Measurements from ENCODE around the gene SV2C.
"Not testable (repeated sequence)": the region's sequence is repeated elsewhere in the genome, so short reads cannot be mapped to it uniquely, and the experiment has no call there.

The SV2C gene

DNA sequence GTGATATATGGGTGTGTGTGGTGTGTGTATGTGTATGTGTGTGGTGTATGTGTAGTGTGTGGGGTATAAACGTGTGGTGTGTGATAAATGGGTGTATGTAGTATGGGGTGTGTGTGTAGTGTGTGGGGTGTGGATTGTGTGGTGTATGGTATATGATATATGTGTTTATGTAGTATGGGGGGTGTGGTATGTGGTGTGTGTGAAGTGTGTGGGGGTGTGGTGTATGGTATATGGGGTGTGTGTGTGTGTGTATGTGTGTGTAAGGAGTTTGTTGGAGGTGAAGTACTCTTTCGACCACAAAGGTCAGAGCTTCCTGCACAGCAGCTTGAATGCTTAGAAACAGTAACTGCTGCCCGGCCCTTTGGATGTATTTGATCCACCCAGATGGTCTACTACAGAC, 174.7 kb downstream of the SV2C start:
- DNase-seq: no peak

DNA sequence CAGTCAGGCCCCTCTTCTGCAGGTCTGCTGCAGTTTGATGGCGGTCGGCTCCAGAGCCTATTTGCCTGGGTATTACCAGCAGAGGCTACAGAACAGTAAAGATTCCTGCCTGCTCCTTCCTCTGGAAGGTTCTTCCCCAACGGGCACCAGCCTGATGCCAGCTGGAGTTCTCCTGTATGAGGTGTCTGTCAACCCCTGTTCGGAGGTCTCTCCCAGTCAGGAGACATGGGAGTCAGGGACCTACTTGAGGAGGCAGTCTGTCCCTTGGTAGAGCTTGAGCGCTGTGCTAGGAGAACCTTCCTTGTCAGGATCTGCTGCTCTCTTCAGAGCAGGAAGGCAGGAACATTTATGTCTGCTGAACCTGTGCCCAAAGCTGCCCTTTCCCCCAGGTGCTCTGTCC, 181.5 kb downstream of the SV2C start:
- no peak for DNase-seq

DNA sequence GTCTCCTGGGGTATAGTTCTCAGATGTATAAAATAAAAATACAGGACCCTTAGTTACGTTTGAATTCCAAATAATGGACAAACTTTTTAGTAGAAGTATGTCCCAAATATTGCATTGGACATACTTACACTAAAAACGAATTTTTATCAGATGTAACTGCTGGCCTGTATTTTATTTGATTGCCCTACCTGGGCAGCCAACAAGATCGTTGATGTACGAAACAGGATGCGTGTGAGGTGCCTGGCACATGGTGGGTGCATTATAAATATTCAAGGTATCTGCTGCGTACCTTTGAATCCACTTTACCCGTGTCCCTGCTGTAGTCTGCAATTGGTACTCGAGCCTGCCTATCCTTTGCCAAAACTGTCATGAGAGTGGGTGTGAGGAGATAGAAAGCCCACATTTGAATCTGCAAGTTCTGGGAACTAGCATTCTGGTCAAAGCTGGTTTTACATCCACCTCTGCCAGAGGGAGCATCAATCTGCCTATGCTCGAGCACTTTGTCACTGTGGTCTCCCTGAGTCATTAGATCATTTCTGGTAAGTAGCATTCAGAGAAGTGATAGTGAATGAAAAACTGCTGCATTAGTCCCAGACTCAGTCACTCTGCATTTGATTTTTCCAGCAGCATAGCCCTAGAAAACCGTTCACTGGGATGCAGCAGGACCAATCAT, 186.2 kb downstream of the SV2C start:
- no peak for DNase-seq

DNA sequence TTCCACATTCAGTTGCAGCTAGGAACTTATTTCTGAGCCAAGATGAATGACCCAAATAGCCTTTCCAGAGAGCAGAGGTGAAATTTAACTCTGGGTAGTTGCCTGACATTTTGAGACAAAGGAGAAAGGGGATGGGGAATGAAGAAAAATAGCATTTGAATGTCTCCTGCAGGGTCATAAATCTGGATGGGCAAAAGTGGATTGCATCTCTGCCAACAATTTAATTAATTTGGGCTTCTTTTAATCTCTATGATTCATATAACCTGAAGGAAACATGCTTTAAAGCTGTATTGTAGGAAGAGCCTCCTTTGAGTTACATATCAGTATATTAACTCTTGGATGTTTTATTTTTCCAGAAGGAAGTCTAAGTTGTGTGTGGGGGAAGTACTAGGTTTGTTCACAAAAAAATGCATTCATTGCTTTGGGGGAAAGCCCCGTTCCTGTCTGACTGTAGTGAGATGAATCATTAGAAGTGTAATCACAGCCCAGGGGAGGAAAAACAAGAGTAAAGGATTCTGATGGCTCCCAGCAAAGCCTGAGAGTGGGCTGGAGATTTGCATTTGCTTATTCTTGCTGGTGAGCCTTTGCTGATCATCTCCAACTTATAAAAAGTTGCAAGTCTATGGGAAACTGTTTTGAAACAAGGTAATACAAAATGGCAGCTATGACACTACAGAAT, 186.9 kb downstream of the SV2C start:
- DNase-seq: no peak

DNA sequence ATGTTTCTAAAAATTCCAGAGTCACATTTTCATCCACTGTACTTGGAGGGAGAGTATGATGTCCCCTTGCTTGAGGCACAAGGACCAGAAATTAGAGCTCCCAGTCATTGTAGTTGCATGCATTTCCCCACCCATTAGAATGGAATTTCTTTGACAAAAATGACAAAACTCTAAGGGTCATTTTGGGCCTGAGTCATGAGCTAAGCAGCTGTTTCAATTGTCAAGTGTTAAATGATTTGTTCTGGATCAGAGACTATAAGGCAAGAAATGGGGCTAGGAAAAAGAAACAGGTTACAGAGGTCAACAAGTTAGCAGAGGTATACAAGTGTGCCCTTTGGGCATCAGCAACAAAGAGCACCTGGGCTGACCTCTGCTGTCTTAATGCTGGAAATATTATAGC, 188.7 kb downstream of the SV2C start:
- no peak for DNase-seq

DNA sequence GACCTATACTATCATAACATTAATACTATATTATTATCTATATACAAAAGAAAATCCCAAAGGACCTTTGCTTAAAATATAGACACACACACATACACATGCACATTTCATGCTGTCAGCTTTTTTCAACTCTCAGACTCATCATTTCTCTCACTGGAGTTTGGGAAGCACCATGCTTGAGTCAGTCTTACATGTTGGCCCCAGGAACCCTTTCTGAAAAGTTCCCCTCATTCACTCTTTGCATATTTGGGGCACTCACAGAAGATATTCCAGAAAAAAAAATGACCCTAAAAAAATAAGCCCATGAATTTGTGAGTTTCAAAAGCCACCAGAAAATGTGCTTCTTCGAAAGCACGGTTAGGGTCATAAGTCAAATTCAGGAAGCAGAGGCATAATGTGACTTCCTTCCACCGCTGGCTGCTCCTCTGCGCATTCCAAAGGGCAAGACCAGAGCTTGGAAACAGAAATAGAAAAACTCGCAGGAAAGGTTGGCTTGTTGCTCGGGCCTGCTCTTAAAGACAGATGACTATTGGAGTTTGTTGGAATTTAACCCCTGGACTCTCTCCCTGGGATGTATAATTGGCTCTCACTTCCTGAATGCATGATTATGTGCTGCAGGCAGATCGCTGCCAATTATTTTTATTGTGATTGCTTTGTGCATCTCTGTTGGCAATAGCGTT, 190.2 kb downstream of the SV2C start:
- no peak for DNase-seq

DNA sequence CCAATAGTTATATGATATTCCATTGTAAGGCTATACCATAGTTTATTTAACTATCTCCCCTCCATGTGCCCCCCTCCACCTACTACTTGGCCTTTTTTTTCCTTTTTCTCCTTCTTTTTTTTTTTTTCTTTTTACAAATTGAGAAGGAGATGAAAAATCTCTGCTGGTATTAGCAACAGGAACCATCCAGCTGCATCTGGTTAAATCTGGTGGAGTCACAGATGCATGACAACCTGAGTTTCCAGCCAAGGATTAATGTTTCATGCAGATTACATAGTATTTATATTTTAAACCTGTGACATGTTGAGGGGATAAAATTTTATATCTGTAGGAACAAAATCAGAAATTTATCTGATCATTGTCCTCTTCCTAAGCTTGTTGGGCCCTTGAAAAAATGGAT, 191.4 kb downstream of the SV2C start:
- no peak for DNase-seq

DNA sequence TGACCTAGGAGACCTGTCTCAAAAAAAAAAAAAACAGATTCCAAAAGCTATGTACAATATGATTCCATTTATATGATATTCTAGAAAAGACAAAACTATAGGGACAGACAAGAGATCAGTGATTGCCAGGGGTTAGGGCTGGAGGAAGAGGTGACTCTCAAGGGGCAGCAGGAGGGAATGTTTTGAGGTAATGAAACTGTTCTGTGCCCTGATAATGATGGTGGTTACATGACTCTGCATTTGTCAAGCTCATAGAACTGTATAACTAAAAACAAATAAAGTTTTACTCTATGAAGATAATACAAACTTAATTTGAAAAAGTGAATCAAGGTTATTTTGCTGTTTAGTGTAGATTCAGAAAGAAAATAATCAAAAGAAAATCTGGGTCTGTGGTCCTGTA, 194.6 kb downstream of the SV2C start:
- no peak for DNase-seq

DNA sequence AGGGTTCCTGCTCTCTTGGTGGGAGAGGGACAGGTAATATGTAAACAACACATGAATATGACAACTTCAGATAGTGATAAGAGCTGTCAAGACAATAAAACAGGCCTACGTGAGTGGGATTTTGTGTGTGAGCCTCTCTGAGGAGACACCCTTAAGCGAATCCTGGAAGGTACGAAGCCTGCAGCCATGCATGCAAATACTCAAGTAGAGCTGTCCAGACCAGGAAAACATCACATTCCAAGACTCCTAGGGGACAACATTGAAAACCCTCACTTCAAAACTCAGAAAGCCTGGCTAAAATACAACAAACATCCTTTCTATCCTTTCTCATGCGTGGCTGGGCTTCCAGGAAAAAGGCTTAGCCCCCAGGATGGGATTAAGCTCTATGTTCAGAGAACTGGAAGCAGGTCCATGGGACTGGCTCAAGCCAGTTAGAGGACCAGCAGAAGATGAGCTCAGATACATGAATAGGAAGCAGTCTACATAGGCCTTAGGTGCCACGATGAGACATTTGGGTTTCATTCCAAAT, 195.1 kb downstream of the SV2C start:
- no peak for DNase-seq

DNA sequence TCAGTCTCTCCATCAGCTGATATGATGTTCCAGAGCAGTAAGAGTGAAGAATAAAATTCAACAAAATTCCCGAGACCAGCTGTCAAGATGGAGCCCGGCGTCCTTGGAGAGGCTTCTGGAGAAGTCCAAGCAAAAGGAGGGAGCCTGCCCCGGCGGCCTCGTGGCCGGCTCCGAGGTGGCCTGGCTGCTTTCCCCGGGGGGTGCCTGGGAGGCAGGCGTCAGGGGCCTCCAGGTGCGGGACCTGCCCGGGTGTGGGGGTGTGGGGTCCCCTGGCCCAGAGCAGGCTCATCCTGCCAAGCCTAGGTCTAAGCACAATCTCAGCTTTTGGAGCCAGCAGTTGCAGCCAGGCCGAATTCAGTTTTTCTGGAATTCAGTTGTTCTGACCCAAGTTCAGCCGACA, 197.3 kb downstream of the SV2C start:
- no peak for DNase-seq

DNA sequence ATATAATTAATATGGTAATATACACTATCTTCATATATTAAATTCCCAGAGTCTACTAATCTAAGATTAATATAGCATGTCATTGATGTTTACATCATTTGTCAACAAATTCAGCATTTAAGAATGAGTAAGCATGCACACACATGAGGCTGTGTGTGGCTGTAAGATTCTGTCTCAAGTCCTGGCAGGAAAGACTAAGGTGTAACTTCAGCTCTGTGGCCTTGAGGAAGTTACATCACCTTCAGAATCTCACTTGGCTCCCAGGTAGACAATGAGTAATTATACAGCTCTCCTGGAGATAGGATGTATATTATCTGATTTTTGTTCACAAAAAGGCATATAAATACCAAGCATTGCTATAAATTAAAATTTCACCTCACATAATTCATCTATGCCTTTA, 200.5 kb downstream of the SV2C start:
- no peak for DNase-seq

DNA sequence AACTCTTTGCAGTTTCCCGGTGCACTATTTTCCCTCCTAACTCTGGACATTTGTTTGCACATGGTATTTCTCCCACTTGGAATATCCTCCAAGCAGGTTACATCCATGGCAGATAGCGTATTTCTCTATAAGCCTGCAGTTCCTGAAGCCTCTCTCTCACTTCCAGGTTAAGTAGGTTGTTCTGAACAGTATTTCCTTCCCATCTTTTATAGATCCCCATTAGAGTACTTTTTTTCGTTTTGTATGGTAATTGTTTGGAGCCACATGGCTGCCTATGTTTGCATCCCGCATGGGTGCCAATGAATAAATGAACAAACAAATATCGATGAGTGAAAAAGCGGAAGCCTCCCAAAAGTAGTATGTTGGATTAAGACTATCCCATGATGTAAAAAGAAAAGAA, 206.5 kb downstream of the SV2C start:
- no peak for DNase-seq

DNA sequence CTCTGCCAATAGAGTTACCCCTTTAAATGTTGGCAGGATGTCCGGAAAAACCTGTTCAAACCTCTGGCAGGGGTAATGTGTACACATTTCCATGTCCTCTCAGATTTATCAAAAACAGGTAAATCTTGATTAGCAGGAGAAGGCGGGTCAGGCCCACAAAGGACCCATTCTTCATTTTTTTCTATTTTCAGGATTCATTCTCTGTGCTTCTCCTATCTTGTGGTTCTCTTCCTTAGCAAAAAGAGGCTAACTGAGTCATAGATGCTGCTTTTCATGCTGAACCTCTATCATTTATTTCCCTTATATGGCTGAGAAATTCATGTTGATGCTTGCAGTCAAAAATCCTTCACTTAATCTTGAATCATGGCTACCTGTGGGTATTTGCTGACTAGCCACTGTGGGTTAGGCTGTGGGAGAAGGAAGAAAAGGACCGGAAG, 207.2 kb downstream of the SV2C start:
- DNase-seq: no peak

DNA sequence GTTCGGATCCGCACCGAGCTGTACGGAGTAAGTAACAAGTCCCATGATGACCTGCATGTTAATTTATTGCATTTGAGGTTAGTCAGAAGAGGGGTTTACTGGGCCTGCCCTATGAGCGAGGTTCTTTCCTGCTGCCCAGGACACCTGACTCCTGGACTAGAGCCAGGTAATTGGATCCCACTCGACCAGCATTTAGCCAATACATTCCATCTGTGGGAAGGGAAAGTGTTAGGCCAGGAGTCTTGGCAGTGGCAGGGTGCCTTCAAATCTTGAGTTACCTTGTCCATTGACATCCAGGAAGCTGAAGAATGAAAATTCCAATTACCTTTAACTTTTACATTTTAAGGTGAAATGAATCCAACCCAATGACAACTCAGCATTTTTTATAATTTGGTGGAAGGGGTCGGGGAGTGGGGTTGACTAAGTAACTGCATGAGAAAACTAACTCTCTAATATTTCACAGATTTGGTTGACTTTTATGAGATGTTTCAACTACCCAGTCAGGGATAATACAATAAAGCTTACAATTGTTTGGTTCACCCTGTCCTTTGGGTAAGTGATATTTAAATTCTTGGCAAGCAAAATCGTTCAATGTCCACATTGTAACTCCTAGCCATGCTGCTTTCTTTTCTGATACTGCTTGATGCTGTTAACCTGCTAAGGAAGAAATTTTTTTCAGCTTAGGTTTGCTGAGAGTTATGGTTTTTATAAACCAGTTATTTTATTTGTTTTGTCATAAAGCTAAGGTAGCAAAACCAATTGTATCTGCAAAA, 208.3 kb downstream of the SV2C start:
- DNase-seq: no peak

DNA sequence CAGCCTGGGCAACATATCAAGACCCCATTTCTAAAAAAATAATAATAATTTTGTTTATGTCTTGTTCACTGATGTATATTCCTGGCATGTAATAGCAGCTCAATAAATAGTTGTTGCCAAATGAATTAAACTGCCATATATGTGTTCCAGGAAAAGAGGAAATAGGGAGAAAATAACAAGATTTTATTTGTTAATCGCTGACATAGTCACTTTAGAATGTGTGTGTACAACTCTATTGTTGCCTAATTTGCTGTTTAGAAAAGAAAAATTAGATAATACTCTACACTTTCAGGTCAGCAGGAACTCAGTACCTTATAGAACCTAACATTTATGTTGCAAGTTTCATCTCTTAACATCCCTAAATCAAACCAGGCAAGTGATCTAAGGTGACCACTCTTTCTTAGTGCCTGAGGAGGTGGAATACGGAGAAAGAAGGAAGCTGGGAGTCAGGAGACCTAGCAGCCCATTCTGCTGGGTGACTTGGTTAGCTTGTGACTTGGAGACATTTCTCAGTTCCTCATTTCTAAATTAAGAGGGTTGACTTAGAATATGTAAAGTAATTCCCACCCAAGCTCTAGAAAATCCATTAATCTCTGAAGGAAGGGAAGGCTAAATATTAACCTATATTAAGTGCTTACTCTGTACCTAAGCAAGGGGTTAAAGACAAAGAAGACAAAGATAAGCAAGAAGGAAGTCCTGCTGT, 209.6 kb downstream of the SV2C start:
- DNase-seq: no peak

DNA sequence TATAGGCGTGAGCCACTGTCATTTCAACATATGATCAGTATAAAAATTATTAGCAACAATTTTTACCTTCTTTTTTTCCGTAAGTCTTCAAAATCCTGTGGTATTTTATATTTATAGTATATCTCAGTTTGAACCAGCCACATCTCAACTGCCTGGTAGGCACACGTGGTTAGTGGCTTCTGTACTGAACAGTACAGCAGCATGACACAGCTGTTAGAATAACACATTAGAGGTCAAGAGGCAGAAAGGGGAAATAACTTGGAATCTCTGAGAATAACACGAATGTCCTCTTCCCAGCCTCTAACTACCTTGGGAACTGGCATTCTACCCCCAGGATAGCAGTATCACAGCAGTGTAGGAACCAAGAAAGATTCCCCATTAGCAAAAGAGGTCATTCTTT, 211.4 kb downstream of the SV2C start:
- DNase-seq: no peak

DNA sequence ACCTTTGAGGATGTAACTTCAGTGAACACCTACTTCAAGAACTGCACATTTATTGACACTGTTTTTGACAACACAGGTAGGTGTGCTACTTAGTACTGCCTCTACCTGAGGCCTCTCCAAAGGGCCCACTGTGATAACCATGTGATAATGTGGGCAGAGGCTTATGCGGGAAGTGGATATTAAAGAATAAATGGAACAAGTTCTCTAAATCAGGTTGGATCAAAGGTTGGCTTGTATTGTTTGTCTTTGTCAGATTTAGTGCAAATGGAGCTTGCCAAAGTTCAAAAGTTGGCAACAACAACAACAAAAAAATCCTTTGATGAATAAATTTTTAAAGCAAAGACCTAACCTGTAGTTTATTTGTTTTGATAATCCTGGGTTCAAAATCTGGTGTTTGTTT, 215.7 kb downstream of the SV2C start:
- no peak for DNase-seq

DNA sequence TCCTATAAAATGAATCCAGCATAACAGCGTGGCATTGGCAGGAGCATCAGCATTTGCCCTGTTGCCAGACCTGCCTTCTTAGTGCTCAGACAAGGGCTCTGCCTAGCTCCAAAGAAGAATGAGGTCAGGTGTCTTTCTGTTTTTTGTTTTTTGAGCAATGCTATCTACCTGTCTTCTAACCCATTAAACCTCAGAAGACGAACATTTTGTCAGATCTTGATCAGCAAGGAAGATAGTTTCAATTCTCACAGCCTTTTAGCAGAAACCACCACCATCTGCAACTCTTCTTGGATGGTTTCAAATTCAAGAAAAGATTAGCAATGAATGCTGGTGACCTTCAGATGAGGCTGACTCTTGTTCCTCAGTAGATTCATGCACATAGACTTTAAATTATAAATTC, 216.4 kb downstream of the SV2C start:
- no peak for DNase-seq

DNA sequence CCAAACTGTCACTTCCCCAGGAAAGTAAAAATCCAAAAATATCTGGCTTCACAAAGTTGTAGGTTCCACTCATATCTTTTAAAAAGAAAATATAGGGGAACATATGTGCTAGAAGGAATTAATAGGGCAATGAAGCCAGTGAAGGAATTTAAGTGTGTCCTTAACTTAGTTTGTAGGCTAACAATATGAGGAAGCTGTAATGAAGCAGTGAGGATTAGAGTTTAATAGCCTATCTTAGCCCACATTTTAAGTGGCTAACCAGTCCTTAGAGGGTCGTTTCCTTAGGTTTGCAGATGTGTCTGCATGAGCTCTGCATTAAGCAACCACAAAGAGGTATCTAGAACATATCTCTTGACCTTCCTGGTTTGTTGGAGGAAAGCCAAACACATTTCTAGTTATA, 218.7 kb downstream of the SV2C start:
- not testable (repeated sequence) for DNase-seq

DNA sequence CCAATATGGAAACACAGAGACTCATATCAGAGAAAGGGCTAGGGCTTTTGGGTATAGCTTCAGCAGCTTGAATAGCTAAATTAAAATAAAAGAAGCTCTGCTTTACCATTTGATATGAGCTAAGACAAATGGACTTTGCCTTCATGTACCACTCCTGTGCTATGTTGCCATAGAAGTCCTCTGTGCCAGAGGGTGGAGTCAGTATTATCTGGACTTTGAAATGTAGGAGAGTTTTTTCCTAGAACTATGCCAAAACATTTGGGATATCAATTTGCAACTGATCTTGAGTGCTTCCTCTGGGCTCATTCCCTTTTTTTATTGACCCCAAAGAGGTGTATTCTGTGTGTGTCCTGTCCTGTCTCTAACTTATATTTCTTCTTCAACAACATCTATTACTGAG, 219.5 kb downstream of the SV2C start:
- not testable (repeated sequence) for DNase-seq

DNA sequence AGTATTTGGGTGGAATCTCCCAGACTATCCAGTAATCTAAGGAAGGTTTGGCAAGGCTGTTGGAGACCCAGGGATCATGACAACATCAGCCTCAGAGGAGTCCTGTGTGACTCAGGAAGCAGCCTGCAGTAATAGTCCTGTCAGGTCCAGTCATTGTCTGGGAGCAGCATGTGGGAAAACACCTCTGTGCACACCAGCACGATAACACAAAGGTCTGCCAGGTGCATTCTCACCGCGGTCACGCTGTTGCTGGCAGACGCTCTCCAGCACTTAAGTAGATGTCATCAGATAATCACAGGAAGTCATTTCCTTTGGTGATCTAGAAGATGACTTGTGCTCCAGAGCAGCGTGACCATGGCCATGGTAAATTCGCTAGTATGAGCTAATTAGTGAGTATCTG, 220.7 kb downstream of the SV2C start:
- DNase-seq: no peak

DNA sequence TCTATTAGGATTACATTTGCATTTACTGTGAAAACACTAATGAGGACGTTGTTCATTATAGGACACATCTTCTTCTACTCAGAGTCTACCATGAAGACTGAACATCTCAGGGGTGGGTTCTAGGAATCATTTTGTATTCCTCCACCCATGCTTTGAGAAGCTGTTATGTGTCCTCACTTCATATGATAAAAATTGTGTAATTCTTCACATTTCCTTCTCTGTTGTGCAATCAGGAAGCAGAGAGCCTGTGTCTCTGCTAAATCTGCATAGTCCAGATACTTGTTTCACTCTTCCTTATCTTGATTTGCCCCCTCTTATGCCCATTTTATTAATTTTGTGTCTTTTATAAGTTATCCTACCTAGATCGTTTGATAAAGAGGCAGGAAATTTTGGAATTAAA, 222.1 kb downstream of the SV2C start:
- no peak for DNase-seq

DNA sequence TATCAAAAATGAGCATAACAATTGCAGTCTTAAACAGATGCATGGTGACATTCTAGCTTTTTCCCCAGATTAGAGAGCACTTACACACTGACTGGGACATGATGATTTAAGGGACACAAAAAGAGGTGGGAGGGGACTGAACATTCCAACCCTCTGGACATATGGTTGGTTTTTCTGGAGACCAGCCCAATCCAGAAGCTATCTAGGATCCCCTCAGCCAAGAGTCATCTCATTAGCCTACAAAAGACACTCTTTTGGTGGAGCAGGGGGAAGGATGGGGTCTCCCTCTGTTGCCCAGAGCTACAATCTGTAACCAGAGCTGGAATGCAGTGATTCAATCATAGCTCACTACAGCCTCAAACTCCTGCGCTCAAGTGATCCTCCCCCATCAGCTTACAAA, 222.6 kb downstream of the SV2C start:
- DNase-seq: no peak

Data from NCI-H446 (cell line).